ENCODE results near the gene IL4R. TPM values are rescaled to one million over a fixed set of nuclear protein-coding genes. Genes with fewer than 3 reads are reported as not detected.

Gene IL4R
- total RNA-seq, 1 donor from 2014 or later: 202 TPM

- Mint-ChIP-seq H3K27ac (peak overlapping the region; percentile 46), H3K36me3 (ENCODE audit: low read depth) (no peaks in the 10 kb centered on the region), H3K9me3 (peaks cover 4% of the 10 kb centered on the region), H3K4me1 (peaks cover 51% of the 10 kb centered on the region), H3K4me3 (peak overlapping the region; percentile 1), H3K27me3 (no peaks in the 10 kb centered on the region)
- no peak for DNase-seq
- ChIA-PET CTCF (interaction anchor here (1.5 kb wide), 1 partner anchor 50 kb away, joined by 3 read pairs; no protein-coding TSS in a partner anchor), POLR2A (interaction anchor here (0.5 to 1.8 kb wide), 6 partner anchors 13 to 51 kb away, joined by 4 to 13 read pairs (median 4); no protein-coding TSS in a partner anchor)
- intact Hi-C loops (cut with micrococcal nuclease): no loop called here
- ATAC-seq (ENCODE audit: low read depth): peak; percentile 57
- no peak for TF ChIP-seq CTCF (IDR thresholded peaks at IDR 0.05)
Measured at GRCh38 chr16:27284865-27285675, 28.7 kb upstream of the IL4R start.

DNA sequence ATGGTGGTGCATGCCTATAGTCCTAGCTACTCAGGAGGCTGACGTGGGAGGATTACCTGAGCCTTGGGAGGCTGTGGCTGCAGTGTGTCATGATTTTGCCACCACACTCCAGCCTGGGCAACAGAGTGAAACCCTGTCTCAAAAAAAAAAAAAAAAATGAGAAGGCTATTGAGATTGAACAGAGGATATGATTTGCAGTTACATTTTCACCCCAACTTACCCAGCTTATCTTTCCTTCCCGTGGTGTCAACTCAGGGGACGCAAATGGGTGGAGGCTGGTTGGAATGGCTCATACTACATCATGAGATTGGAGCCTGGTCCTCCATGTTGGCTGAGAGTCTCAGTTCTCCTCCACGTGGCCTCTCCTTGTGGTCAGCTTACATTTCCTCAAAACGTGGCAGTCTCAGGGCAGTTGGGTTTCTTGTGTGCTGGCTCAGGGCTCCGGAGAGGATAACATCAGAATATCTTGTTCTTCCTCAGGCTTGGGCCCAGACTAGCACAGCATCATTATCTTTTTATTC, 28.0 kb upstream of the IL4R start:
- H3K4me1 Mint-ChIP-seq: peaks cover 58% of the 10 kb centered on the region
- H3K27ac Mint-ChIP-seq: peak overlapping the region; percentile 69
- H3K36me3 Mint-ChIP-seq (ENCODE audit: low read depth): no peaks in the 10 kb centered on the region
- peaks cover 4% of the 10 kb centered on the region for H3K9me3 Mint-ChIP-seq
- no peaks in the 10 kb centered on the region for H3K27me3 Mint-ChIP-seq
- DNase-seq (no peak), ATAC-seq (ENCODE audit: low read depth) (peak; percentile 33)
- no peak for TF ChIP-seq CTCF (IDR thresholded peaks at IDR 0.05)
- intact Hi-C loops (cut with micrococcal nuclease): loop anchor here (2.0 kb wide), 1 partner anchor 15 kb away; no protein-coding TSS in a partner anchor
- ChIA-PET POLR2A (interaction anchor here (0.5 to 1.8 kb wide), 8 partner anchors 10 to 100 kb away, joined by 3 to 13 read pairs (median 4); no protein-coding TSS in a partner anchor), CTCF (interaction anchor here (1.5 kb wide), 1 partner anchor 51 kb away, joined by 3 read pairs; no protein-coding TSS in a partner anchor)
- no peak overlapping the region for H3K4me3 Mint-ChIP-seq

GRCh38 chr16:27286451-27286850, 27.3 kb upstream of the IL4R start:
- Mint-ChIP-seq H3K27me3 (no peaks in the 10 kb centered on the region), H3K4me3 (no peak overlapping the region), H3K4me1 (peaks cover 57% of the 10 kb centered on the region), H3K27ac (no peak overlapping the region), H3K9me3 (peaks cover 4% of the 10 kb centered on the region), H3K36me3 (ENCODE audit: low read depth) (no peaks in the 10 kb centered on the region)
- DNase-seq (no peak), ATAC-seq (ENCODE audit: low read depth) (no peak)
- intact Hi-C loops (cut with micrococcal nuclease): loop anchor here (2.0 kb wide), 1 partner anchor 14 kb away; no protein-coding TSS in a partner anchor
- CTCF ChIA-PET: interaction anchor here (1.5 kb wide), 1 partner anchor 52 kb away, joined by 3 read pairs; no protein-coding TSS in a partner anchor
- no peak for TF ChIP-seq CTCF (IDR thresholded peaks at IDR 0.05)
- POLR2A ChIA-PET: interaction anchor here (0.6 to 1.6 kb wide), 4 partner anchors 10 to 1231 kb away, joined by 3 to 13 read pairs (median 4); no protein-coding TSS in a partner anchor

DNA sequence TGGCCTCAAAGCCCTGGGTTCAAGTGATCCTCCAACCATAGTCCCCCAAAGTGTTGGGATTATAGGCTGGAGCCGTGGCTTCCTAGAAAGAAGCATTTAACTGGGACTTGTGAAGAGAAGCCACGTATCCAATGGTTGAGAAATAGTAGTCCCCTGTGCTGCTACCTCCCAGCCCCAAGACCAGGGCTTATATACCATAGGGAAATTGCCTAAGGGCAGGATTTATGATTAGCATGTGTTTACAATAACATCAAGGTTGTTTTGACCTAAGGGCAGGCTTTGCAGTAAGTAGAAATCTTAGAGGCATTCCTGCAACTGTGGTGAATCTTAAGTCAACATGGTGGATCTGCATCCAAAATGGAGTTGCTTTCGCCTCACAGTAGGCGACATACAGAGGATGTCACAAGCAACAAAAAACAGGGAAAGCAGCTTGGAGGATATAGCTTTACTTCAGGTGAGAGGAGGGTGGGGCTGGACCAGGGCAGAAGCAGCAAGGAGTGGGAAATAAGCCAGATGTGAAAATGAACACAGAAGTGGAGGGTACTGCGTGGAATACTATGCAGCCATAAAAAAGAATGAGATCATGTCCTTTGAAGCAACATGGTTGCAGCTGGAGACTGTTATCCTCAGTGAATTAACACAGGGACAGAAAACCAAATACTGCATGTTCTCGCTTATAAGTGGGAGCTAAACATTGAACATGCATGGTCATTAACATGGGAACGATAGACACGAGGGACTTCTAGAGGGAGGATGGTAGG, 26.5 kb upstream of the IL4R start:
- ATAC-seq (ENCODE audit: low read depth): no peak
- ChIA-PET POLR2A (interaction anchor here (0.5 to 1.4 kb wide), 2 partner anchors 11 to 39 kb away, joined by 3 read pairs; no protein-coding TSS in a partner anchor), CTCF (no interaction called here)
- Mint-ChIP-seq H3K36me3 (ENCODE audit: low read depth) (no peaks in the 10 kb centered on the region), H3K27me3 (no peaks in the 10 kb centered on the region), H3K9me3 (peaks cover 4% of the 10 kb centered on the region), H3K4me1 (peaks cover 53% of the 10 kb centered on the region), H3K4me3 (no peak overlapping the region), H3K27ac (peak overlapping the region; percentile 32)
- intact Hi-C loops (cut with micrococcal nuclease): loop anchor here (2.0 kb wide), 1 partner anchor 14 kb away; no protein-coding TSS in a partner anchor
- no peak for TF ChIP-seq CTCF (IDR thresholded peaks at IDR 0.05)
- DNase-seq: no peak

Data from activated B cell treated with CpG ODN at 0.5 μM for 24 hours (primary cell).